ENCODE measurements around the gene GPATCH1. TPM values are rescaled to one million over a fixed set of nuclear protein-coding genes. Genes with fewer than 3 reads are reported as not detected.

The GPATCH1 gene
- total and polyA plus RNA-seq, 12 donors, result 4.6 to 11.6 (median 6.8) TPM

GRCh38 chr19:33158365-33158764 is 77.4 kb downstream of the GPATCH1 start:
- DNase-seq, result no peak
- WGBS, 4 donors, result 89 to 94% (median 90%) methylated on average over 6 of the region's 6 CpGs
- Histone ChIP-seq H3K4me1 (replicated peaks in 1 of 2) (no peaks in the 10 kb centered on the region), H3K9me3 (replicated peaks in 1 of 3) (no peaks in the 10 kb centered on the region), H3K27ac (no peak overlapping the region), H3K4me3 (no peak overlapping the region), H3K27me3 (no peaks in the 10 kb centered on the region), H3K36me3 (replicated peaks in 1 of 2) (no peaks in the 10 kb centered on the region)
- TF ChIP-seq CTCF (IDR thresholded peaks at IDR 0.05), result no peak
- no peak for TF ChIP-seq POLR2A (IDR thresholded peaks at IDR 0.05)
- intact Hi-C loops (cut with DNase I), result no loop called here

- Histone ChIP-seq H3K27me3 (no peaks in the 10 kb centered on the region), H3K36me3 (replicated peaks in 1 of 2) (no peaks in the 10 kb centered on the region), H3K4me3 (no peak overlapping the region), H3K9me3 (replicated peaks in 1 of 3) (no peaks in the 10 kb centered on the region), H3K27ac (no peak overlapping the region), H3K4me1 (replicated peaks in 1 of 2) (no peaks in the 10 kb centered on the region)
- DNase-seq, result no peak
- intact Hi-C loops (cut with DNase I), result no loop called here
- TF ChIP-seq CTCF (IDR thresholded peaks at IDR 0.05), result no peak
- TF ChIP-seq POLR2A (IDR thresholded peaks at IDR 0.05), result no peak
- 97 to 99% (median 98%) methylated on average over 4 of the region's 4 CpGs for WGBS, 4 donors
Measured at GRCh38 chr19:33159149-33159548, 78.2 kb downstream of the GPATCH1 start.

GRCh38 chr19:33159893-33160292 is 78.9 kb downstream of the GPATCH1 start:
- no peak for DNase-seq
- intact Hi-C loops (cut with DNase I), result no loop called here
- WGBS, 4 donors, result 88 to 95% (median 93%) methylated on average over 6 to 8 of the region's 8 CpGs
- Histone ChIP-seq H3K36me3 (replicated peaks in 1 of 2) (no peaks in the 10 kb centered on the region), H3K27me3 (no peaks in the 10 kb centered on the region), H3K4me1 (replicated peaks in 1 of 2) (no peaks in the 10 kb centered on the region), H3K27ac (no peak overlapping the region), H3K9me3 (replicated peaks in 1 of 3) (no peaks in the 10 kb centered on the region), H3K4me3 (no peak overlapping the region)
- TF ChIP-seq CTCF (IDR thresholded peaks at IDR 0.05), result no peak
- no peak for TF ChIP-seq POLR2A (IDR thresholded peaks at IDR 0.05)

- intact Hi-C loops (cut with DNase I), result no loop called here
- TF ChIP-seq CTCF (IDR thresholded peaks at IDR 0.05) (no peak), POLR2A (IDR thresholded peaks at IDR 0.05) (no peak)
- no peak for DNase-seq
- H3K4me3 ChIP-seq, result no peak overlapping the region
- H3K27ac ChIP-seq, result no peak overlapping the region
- WGBS, 4 donors, result 57 to 83% (median 73%) methylated on average over 3 to 4 of the region's 4 CpGs
- no peaks in the 10 kb centered on the region for H3K9me3 ChIP-seq (replicated peaks in 1 of 3)
- H3K4me1 ChIP-seq (replicated peaks in 1 of 2), result no peaks in the 10 kb centered on the region
- H3K27me3 ChIP-seq, result no peaks in the 10 kb centered on the region
- no peaks in the 10 kb centered on the region for H3K36me3 ChIP-seq (replicated peaks in 1 of 2)
Measured at GRCh38 chr19:33161201-33161600, 80.2 kb downstream of the GPATCH1 start.
